Activated CD8-positive, alpha-beta T cell treated with anti-CD3 and anti-CD28 coated beads, Interleukin-2, amount 10 ng/mL, durations not matched to agents 7 days and 5 days (primary cell): ENCODE results near the gene CSNK2A2. TPM values are rescaled to one million over a fixed set of nuclear protein-coding genes. Genes with fewer than 3 reads are reported as not detected.

ENCODE experiments used
- ATAC-seq: fragments of 150-1000 bp; cut with Tn5 transposase; one replicate; pipeline ENCODE4 v1.10.0; 2021; ENCODE audit warnings: moderate library complexity
- CTCF ChIA-PET: fragments of 350-600 bp; sonication (Branson Sonifier 250); formaldehyde crosslinking; loops from one replicate; lab custom pipeline; 2021; ENCODE audit warnings: antibody characterized with exemption; lab: Charles Lee
- POLR2A ChIA-PET: fragments of 350-600 bp; sonication (Branson Sonifier 250); formaldehyde crosslinking; loops from one replicate; lab custom pipeline; 2021; ENCODE audit warnings: antibody characterized with exemption; lab: Charles Lee
- DNase-seq: peaks from one replicate; pipeline ENCODE4 v3.0.0-alpha.2; 2020
- H3K27ac Mint-ChIP-seq: one replicate; pipeline ENCODE4 v1.8.0; 2021; ENCODE audit warnings: mild to moderate bottlenecking, mixed read lengths
- H3K27me3 Mint-ChIP-seq: one replicate; pipeline ENCODE4 v1.8.0; 2021; ENCODE audit warnings: low read depth, mixed read lengths
- H3K36me3 Mint-ChIP-seq: one replicate; pipeline ENCODE4 v1.8.0; 2021; ENCODE audit warnings: low read depth, mixed read lengths
- H3K4me1 Mint-ChIP-seq: one replicate; pipeline ENCODE4 v1.8.0; 2021; ENCODE audit warnings: low read depth, mixed read lengths
- H3K4me3 Mint-ChIP-seq: one replicate; pipeline ENCODE4 v1.8.0; 2021; ENCODE audit warnings: mild to moderate bottlenecking, mixed read lengths
- H3K9me3 Mint-ChIP-seq: one replicate; pipeline ENCODE4 v1.8.0; 2022; ENCODE audit warnings: mixed read lengths; ENCODE audit not compliant: insufficient read depth
- total RNA-seq, 2 experiments: library from RNA; stranded (reverse); gene quantifications; one replicate each; pipeline ENCODE4 v1.2.3, GENCODE V29; 2021

Gene CSNK2A2
- total RNA-seq, 2 experiments from 2014 or later, result 62.2 to 67.1 TPM

DNA sequence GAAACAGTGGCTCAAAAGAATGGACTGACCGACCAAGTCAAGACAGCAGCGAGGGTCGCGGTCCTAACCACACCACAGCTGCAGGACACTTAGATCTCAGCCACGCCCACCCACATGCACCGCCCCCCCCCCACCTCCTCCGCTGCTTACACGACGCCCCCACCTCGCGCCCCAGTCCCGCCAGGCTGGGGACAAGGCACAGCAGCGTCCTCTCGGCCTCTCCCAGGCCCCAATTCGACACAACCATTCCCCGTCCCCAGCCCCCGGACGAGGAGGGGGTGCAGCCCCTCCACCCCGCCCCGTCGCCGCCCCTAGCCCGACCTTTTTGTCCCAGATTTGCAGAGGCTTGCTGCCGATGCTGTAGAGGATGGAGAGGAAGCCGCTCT, 69.2 kb downstream of the CSNK2A2 start:
- peak; percentile 30 for DNase-seq
- ATAC-seq, result peak; percentile 11

DNA sequence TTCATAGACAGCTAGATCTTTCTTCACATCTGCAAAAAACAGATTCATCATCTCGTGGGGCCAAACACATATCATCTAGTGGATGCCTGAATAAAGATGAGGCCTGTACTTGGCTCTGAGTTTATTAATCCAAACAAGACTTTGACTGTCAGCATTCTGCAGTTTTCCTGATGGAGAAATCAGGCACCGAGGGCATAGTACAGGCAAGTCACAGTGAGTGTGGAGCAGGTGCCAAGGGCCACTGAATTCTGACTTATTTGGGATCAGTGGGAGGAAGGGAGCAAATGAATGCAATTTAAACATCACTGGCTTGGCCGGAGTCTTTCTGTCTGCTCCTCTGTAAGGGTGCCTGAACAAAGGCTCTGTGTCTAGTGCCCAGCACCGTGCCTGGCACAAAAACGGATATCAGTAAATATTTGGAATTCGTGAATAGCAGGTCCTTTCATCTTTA, 69.7 kb downstream of the CSNK2A2 start:
- ChIA-PET POLR2A (interaction anchor here (1.0 kb wide), 1 partner anchor 122 kb away, joined by 3 read pairs; a partner anchor contains a TSS), CTCF (interaction anchor here (1.0 to 2.1 kb wide), 8 partner anchors 8 to 208 kb away, joined by 3 to 6 read pairs (median 4); partner anchors contain the start of genes USB1 and ZNF319)
- H3K27me3 Mint-ChIP-seq, result no peaks in the 10 kb centered on the region
- no peak for DNase-seq
- peak overlapping the region; percentile 92 for H3K27ac Mint-ChIP-seq
- peak overlapping the region; percentile 86 for H3K4me3 Mint-ChIP-seq
- peaks cover 11% of the 10 kb centered on the region for H3K36me3 Mint-ChIP-seq
- H3K4me1 Mint-ChIP-seq, result peaks cover 49% of the 10 kb centered on the region
- ATAC-seq, result no peak
- peaks cover 3% of the 10 kb centered on the region for H3K9me3 Mint-ChIP-seq

More for the DNA sequence above, 69.2 kb downstream of the CSNK2A2 start:
- H3K4me3 Mint-ChIP-seq, result peak overlapping the region; percentile 86
- peaks cover 46% of the 10 kb centered on the region for H3K4me1 Mint-ChIP-seq
- peaks cover 3% of the 10 kb centered on the region for H3K9me3 Mint-ChIP-seq
- no peaks in the 10 kb centered on the region for H3K27me3 Mint-ChIP-seq
- peak overlapping the region; percentile 92 for H3K27ac Mint-ChIP-seq
- POLR2A ChIA-PET, result interaction anchor here (0.8 to 1.5 kb wide), 8 partner anchors 10 to 122 kb away, joined by 3 to 7 read pairs (median 3); a partner anchor contains a TSS
- peaks cover 11% of the 10 kb centered on the region for H3K36me3 Mint-ChIP-seq
- CTCF ChIA-PET, result interaction anchor here (1.0 to 2.1 kb wide), 8 partner anchors 8 to 208 kb away, joined by 3 to 9 read pairs (median 4); partner anchors contain the start of gene ZNF319

DNA sequence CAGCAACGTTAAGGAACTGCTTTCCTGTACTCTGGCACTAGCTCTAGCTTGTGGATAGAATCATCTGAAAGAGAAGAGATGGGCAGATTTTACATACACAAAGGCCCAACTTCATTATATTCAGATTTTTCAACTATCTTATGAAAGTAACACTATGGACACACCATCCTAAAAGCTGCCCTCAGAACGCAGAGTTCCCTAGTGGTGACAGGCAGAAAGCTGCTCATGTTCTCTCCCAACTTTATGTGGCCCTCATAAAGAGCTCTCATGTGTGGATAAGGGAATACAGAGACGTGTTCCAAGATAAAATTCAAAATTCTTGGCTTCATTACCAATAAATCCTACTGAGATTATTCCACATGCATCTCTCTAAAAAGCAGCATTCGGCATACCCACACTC, 70.3 kb downstream of the CSNK2A2 start:
- peak overlapping the region; percentile 86 for H3K4me3 Mint-ChIP-seq
- POLR2A ChIA-PET, result no interaction called here
- H3K27ac Mint-ChIP-seq, result no peak overlapping the region
- DNase-seq (no peak), ATAC-seq (no peak)
- H3K4me1 Mint-ChIP-seq, result peaks cover 50% of the 10 kb centered on the region
- H3K36me3 Mint-ChIP-seq, result peaks cover 11% of the 10 kb centered on the region
- H3K27me3 Mint-ChIP-seq, result no peaks in the 10 kb centered on the region
- H3K9me3 Mint-ChIP-seq, result peaks cover 3% of the 10 kb centered on the region
- CTCF ChIA-PET, result interaction anchor here (0.6 to 2.4 kb wide), 10 partner anchors 15 to 209 kb away, joined by 3 to 14 read pairs (median 4); partner anchors contain the start of genes USB1 and ZNF319

DNA sequence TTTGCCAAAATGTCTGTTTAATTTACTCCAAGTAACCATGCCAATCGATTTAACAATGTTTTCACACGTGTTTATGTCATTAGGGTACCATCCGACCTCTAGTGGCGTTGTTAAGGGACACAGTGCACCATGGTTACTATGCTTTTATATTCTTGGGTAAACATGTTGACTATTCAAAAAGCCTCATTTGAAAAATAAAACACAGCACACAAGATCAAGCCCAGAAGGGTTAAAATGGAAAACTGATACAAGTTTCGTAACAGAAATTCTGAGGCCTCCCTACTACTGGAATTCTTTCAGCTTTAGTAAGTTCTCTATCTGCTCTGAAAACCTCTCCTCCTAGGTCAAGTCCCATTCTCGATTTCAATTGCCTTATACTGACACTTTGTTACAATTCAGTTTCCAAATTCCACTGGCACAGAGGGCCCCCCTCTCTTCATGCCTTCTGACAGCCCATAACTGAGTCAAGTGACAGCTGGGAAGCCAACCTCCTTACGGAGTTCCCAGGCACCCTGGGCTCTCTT, 70.8 kb downstream of the CSNK2A2 start:
- ATAC-seq, result peak; percentile 24

DNA sequence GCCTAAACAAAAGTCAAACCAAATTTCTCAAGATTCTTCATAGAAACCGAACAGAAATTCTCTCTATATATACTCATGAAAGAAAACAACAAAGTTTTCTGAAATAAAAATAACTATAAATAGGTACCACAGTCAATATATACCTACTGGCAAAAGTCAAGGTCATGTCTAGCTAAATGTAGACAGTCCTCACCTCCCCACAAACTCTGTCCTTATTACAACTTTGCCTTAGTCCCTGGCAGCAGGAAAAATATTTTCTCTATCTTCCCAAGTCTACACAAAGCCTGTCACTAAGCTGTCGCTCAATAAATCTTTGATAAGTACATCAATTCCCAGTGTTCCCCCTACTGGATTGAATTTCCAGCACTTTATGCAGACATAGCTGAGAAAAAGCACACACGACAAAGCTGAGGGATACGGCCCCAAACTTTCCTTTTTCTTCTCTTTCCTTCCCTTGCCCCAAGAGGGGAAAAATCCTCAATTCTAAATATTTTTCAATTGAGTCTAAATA, 71.4 kb downstream of the CSNK2A2 start:
- no peaks in the 10 kb centered on the region for H3K27me3 Mint-ChIP-seq
- CTCF ChIA-PET, result interaction anchor here (0.6 to 2.4 kb wide), 9 partner anchors 44 to 597 kb away, joined by 3 to 14 read pairs (median 3); no protein-coding TSS in a partner anchor
- ATAC-seq, result no peak
- DNase-seq, result no peak
- peaks cover 11% of the 10 kb centered on the region for H3K36me3 Mint-ChIP-seq
- peaks cover 3% of the 10 kb centered on the region for H3K9me3 Mint-ChIP-seq
- POLR2A ChIA-PET, result no interaction called here
- peak overlapping the region; percentile 86 for H3K4me3 Mint-ChIP-seq
- H3K27ac Mint-ChIP-seq, result peak overlapping the region; percentile 56
- peaks cover 55% of the 10 kb centered on the region for H3K4me1 Mint-ChIP-seq

More for the DNA sequence above, 70.8 kb downstream of the CSNK2A2 start:
- peaks cover 3% of the 10 kb centered on the region for H3K9me3 Mint-ChIP-seq
- H3K27me3 Mint-ChIP-seq, result no peaks in the 10 kb centered on the region
- POLR2A ChIA-PET, result no interaction called here
- DNase-seq, result peak; percentile 62
- CTCF ChIA-PET, result interaction anchor here (0.6 to 2.4 kb wide), 14 partner anchors 15 to 596 kb away, joined by 3 to 14 read pairs (median 3); partner anchors contain the start of genes USB1 and ZNF319
- H3K36me3 Mint-ChIP-seq, result peaks cover 11% of the 10 kb centered on the region
- peak overlapping the region; percentile 56 for H3K27ac Mint-ChIP-seq
- H3K4me1 Mint-ChIP-seq, result peaks cover 51% of the 10 kb centered on the region
- H3K4me3 Mint-ChIP-seq, result peak overlapping the region; percentile 86

DNA sequence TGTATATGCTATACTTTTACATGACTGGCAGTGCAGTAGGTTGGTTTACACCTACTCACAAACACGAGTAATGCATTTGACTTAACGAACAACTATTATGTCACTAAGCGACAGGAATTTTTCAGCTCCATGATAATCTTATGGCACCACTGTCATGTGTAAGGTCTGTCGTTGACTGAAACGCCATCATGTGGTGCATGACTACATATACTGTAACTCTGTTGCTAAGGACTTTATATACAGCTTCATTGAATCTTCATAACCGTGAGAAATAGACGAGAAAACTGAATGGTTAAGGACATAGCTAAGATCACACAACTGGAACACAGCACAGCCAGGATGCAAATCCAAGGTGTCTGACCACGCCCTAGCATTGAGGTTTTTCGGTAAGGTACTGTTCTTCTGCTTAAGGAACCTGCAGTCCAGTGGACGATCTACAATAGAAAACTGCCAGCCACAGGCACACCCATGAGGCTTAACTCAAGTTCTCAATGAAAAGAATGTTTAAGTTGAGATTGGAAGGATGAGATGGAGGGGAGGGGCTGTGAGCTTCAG, 72.0 kb downstream of the CSNK2A2 start:
- peaks cover 3% of the 10 kb centered on the region for H3K9me3 Mint-ChIP-seq
- ATAC-seq, result no peak
- CTCF ChIA-PET, result interaction anchor here (0.6 to 2.4 kb wide), 8 partner anchors 45 to 104 kb away, joined by 3 to 14 read pairs (median 3); no protein-coding TSS in a partner anchor
- H3K27ac Mint-ChIP-seq, result no peak overlapping the region
- H3K36me3 Mint-ChIP-seq, result peaks cover 11% of the 10 kb centered on the region
- POLR2A ChIA-PET, result no interaction called here
- no peak for DNase-seq
- peaks cover 59% of the 10 kb centered on the region for H3K4me1 Mint-ChIP-seq
- H3K4me3 Mint-ChIP-seq, result peak overlapping the region; percentile 18
- no peaks in the 10 kb centered on the region for H3K27me3 Mint-ChIP-seq

DNA sequence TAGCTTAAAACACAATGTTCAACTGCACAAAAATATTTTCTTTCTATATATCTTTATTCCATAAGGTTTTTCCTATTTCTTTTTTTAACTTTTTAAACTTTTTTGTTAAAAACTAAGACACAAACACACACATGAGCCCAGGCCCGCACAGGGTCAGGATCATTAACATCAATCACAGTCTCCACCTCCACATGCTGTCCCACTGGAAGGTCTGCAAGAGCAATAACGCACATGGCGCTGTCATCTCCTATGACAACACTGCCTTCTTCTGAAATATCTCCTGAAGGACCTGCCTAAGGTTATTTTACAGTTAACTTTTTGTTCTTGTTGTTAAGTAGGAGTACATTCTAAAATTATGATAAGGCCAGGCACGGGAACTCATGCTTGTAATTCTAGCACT, 72.9 kb downstream of the CSNK2A2 start:
- ATAC-seq (no peak), DNase-seq (no peak)
- Mint-ChIP-seq H3K27ac (no peak overlapping the region), H3K36me3 (peaks cover 11% of the 10 kb centered on the region), H3K4me1 (peaks cover 62% of the 10 kb centered on the region), H3K27me3 (no peaks in the 10 kb centered on the region), H3K4me3 (no peak overlapping the region), H3K9me3 (peaks cover 3% of the 10 kb centered on the region)
- CTCF ChIA-PET, result interaction anchor here (2.4 kb wide), 1 partner anchor 101 kb away, joined by 14 read pairs; no protein-coding TSS in a partner anchor
- POLR2A ChIA-PET, result no interaction called here

DNA sequence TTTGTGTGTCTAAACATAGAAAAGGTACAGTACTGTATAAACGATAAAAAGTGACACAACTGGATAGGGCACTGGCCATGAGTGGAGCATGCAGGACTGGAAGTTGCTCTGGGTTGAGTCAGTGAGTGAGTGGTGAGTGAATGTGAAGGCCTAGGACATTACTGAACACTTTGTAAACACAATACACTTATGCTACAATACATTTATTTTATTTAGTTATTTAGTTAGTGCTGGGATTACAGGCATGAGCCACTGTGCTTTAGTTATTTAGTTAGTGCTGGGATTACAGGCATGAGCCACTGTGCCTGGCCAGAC, 73.3 kb downstream of the CSNK2A2 start:
- H3K4me1 Mint-ChIP-seq, result peaks cover 59% of the 10 kb centered on the region
- peaks cover 8% of the 10 kb centered on the region for H3K36me3 Mint-ChIP-seq
- no peak for ATAC-seq
- DNase-seq, result no peak
- peaks cover 3% of the 10 kb centered on the region for H3K9me3 Mint-ChIP-seq
- no peaks in the 10 kb centered on the region for H3K27me3 Mint-ChIP-seq
- ChIA-PET CTCF (no interaction called here), POLR2A (no interaction called here)
- H3K27ac Mint-ChIP-seq, result peak overlapping the region; percentile 69
- no peak overlapping the region for H3K4me3 Mint-ChIP-seq

DNA sequence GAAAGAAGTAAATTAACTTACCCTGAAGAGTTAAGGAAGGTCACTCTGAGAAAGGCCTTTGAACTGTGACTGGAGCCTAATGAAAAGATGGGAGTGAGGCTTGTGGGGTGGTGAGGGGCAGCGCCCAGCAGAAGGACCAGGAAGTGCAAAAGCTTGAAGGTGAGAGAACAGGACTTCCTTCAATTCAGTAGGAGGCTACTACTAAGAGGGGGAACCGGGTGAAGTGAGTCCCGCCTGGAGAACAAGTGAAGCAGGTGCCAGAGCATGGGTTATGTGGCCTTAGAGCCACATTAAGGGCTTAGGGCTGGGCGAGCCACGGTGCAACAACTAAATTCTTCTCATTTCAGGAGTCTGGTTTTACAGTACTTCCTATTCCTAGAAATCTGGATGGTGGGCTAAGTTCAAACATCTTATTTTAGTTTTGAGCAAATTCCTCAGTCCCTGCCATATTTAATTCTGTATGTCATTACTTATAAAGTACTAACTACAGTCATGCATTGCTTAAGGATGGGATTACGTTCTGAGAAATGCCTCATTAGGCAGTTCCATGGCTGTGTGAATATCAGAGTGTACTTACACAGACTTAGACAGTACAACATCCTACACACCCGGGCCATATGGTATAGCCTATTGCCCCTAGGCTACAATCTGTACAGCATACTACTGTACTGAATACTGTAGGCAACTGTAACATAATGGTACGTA, 73.9 kb downstream of the CSNK2A2 start:
- peaks cover 56% of the 10 kb centered on the region for H3K4me1 Mint-ChIP-seq
- H3K9me3 Mint-ChIP-seq, result no peaks in the 10 kb centered on the region
- peaks cover 5% of the 10 kb centered on the region for H3K36me3 Mint-ChIP-seq
- H3K27ac Mint-ChIP-seq, result peak overlapping the region; percentile 69
- no peaks in the 10 kb centered on the region for H3K27me3 Mint-ChIP-seq
- ATAC-seq (peak; percentile 5), DNase-seq (no peak)
- CTCF ChIA-PET, result interaction anchor here (0.7 kb wide), 1 partner anchor 217 kb away, joined by 3 read pairs; no protein-coding TSS in a partner anchor
- H3K4me3 Mint-ChIP-seq, result no peak overlapping the region
- POLR2A ChIA-PET, result no interaction called here

DNA sequence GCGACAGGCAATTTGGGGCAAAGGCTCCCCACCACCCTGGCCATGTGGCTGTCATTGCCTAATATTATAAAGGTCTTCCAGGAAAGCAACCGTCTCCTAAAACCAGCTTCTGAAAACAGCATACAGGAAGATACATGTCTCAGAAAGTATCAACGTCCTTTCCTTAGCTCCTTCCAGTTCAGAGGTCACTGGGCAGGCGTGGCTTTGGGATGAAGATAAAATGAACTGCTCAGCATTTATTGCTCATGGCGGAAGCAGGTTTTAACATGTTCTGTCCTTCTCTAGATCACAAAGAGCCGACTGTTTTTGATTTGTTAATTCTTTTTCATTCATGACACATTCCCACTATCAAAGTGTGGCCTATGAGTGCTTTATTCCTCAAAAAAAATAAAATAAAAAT, 76.8 kb downstream of the CSNK2A2 start:
- no peak overlapping the region for H3K27ac Mint-ChIP-seq
- H3K36me3 Mint-ChIP-seq, result peaks cover 4% of the 10 kb centered on the region
- DNase-seq (no peak), ATAC-seq (no peak)
- H3K4me3 Mint-ChIP-seq, result no peak overlapping the region
- ChIA-PET POLR2A (no interaction called here), CTCF (interaction anchor here (0.7 to 2.4 kb wide), 10 partner anchors 8 to 216 kb away, joined by 3 to 13 read pairs (median 4); partner anchors contain the start of gene CFAP20)
- peaks cover 33% of the 10 kb centered on the region for H3K4me1 Mint-ChIP-seq
- no peaks in the 10 kb centered on the region for H3K9me3 Mint-ChIP-seq
- no peaks in the 10 kb centered on the region for H3K27me3 Mint-ChIP-seq

DNA sequence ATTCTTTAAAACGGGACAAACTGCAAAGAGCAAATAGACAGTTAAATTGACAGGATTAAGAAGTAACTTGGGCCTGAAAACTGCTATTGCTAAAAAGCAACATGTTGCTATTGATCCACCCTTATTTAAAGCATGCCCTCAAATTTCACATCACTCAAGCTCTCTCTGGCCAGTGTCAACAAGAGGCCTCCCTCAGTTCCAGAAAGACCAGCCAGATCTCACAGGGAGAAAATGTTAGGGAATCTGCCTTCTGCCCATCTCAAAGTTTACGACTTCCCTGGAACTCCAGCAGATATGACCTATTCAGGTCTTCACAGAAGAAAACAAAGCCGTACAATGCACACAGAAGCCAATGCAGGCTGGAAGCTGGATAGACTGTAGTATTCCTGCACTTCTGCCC, 77.7 kb downstream of the CSNK2A2 start:
- H3K9me3 Mint-ChIP-seq, result no peaks in the 10 kb centered on the region
- no peaks in the 10 kb centered on the region for H3K27me3 Mint-ChIP-seq
- no peak overlapping the region for H3K4me3 Mint-ChIP-seq
- ATAC-seq (no peak), DNase-seq (no peak)
- H3K27ac Mint-ChIP-seq, result no peak overlapping the region
- ChIA-PET CTCF (interaction anchor here (1.9 to 2.4 kb wide), 2 partner anchors 9 to 96 kb away, joined by 6 to 13 read pairs; partner anchors contain the start of gene CFAP20), POLR2A (interaction anchor here (0.5 kb wide), 1 partner anchor 87 kb away, joined by 3 read pairs; no protein-coding TSS in a partner anchor)
- H3K4me1 Mint-ChIP-seq, result peaks cover 26% of the 10 kb centered on the region
- H3K36me3 Mint-ChIP-seq, result peaks cover 13% of the 10 kb centered on the region
